Mesenchymal stem cell (in vitro differentiated cells and primary cell): Measurements from ENCODE around the gene PTGFRN.

Source experiments
- DNase-seq: peaks from one replicate; pipeline ENCODE4 v3.0.0-alpha.2; 2013
- H2AFZ ChIP-seq: one replicate; pipeline ENCODE4 v1.6.1; 2013; ENCODE audit warnings: low read depth, mild to moderate bottlenecking, control low read depth, inconsistent platforms, low read length, moderate library complexity
- H2AK5ac ChIP-seq: 2 replicates; pipeline ENCODE4 v1.6.1; 2013; ENCODE audit warnings: low read length, moderate library complexity, mild to moderate bottlenecking, inconsistent platforms; ENCODE audit not compliant: severe bottlenecking
- H2BK120ac ChIP-seq: one replicate; pipeline ENCODE4 v1.6.1; 2013; ENCODE audit warnings: low read depth, mild to moderate bottlenecking, inconsistent platforms, low read length, moderate library complexity
- H2BK12ac ChIP-seq, 2 experiments: one replicate each; pipeline ENCODE4 v1.6.1; 2013; ENCODE audit warnings: inconsistent platforms in 2 of 2, low read length in 2 of 2, mild to moderate bottlenecking in 2 of 2, moderate library complexity in 2 of 2, control low read depth in 1 of 2
- H2BK15ac ChIP-seq: one replicate; pipeline ENCODE4 v1.6.1; 2013; ENCODE audit warnings: mild to moderate bottlenecking, low read depth, inconsistent platforms; ENCODE audit not compliant: poor library complexity, severe bottlenecking
- H2BK5ac ChIP-seq: 2 replicates; pipeline ENCODE4 v1.6.1; 2013; ENCODE audit warnings: low read depth, mild to moderate bottlenecking, low read length, control low read depth, inconsistent platforms; ENCODE audit not compliant: poor library complexity, severe bottlenecking
- H3K14ac ChIP-seq, 2 experiments: one replicate each; pipeline ENCODE4 v1.6.1; 2013; ENCODE audit warnings: inconsistent platforms in 2 of 2, low read length in 2 of 2, control low read depth in 1 of 2, mild to moderate bottlenecking in 1 of 2, moderate library complexity in 1 of 2
- H3K18ac ChIP-seq, 2 experiments: one replicate each; pipeline ENCODE4 v1.6.1; 2013; ENCODE audit warnings: inconsistent platforms in 2 of 2, low read length in 2 of 2, control low read depth in 1 of 2, low read depth in 1 of 2, mild to moderate bottlenecking in 1 of 2
- H3K23ac ChIP-seq, 2 experiments: one replicate each; pipeline ENCODE4 v1.6.1; 2013; ENCODE audit warnings: inconsistent platforms in 2 of 2, low read length in 2 of 2, mild to moderate bottlenecking in 2 of 2, moderate library complexity in 2 of 2, control low read depth in 1 of 2
- H3K27ac ChIP-seq: 2 replicates; pipeline ENCODE4 v1.5.1; 2013; ENCODE audit warnings: mild to moderate bottlenecking, moderate library complexity, low read length, control low read depth, inconsistent platforms; ENCODE audit not compliant: poor library complexity, severe bottlenecking
- H3K27me3 ChIP-seq, 2 experiments: 2 replicates each; pipeline versions ENCODE4 v1.6.1 to v1.7.0; 2013; ENCODE audit warnings: low read length in 2 of 2, mild to moderate bottlenecking in 2 of 2, moderate library complexity in 2 of 2, control low read depth in 1 of 2, inconsistent platforms in 1 of 2; ENCODE audit not compliant: control insufficient read depth in 1 of 2, insufficient read depth in 1 of 2
- H3K36me3 ChIP-seq, 2 experiments: 2 replicates each; pipeline versions ENCODE4 v1.6.1 to v1.7.0; 2013; ENCODE audit warnings: low read length in 2 of 2, control low read depth in 1 of 2, inconsistent platforms in 1 of 2, low read depth in 1 of 2, mild to moderate bottlenecking in 1 of 2; ENCODE audit not compliant: insufficient read depth in 2 of 2, control insufficient read depth in 1 of 2
- H3K4ac ChIP-seq, 2 experiments: one replicate each; pipeline ENCODE4 v1.6.1; 2013; ENCODE audit warnings: inconsistent platforms in 2 of 2, low read length in 2 of 2, mild to moderate bottlenecking in 2 of 2, moderate library complexity in 2 of 2, control low read depth in 1 of 2, low read depth in 1 of 2
- H3K4me1 ChIP-seq: 2 replicates; pipeline ENCODE4 v1.6.1; 2013; ENCODE audit warnings: low read depth, low read length, control low read depth; ENCODE audit not compliant: control insufficient read depth, insufficient read depth
- H3K4me2 ChIP-seq: 2 replicates; pipeline ENCODE4 v1.6.1; 2013; ENCODE audit warnings: low read length, mild to moderate bottlenecking, inconsistent platforms; ENCODE audit not compliant: poor library complexity, severe bottlenecking
- H3K4me3 ChIP-seq, 2 experiments: 2 replicates each; pipeline versions ENCODE4 v1.5.1 to v1.7.0; 2013; ENCODE audit warnings: low read length in 2 of 2, mild to moderate bottlenecking in 2 of 2, control low read depth in 1 of 2, low read depth in 1 of 2; ENCODE audit not compliant: insufficient read depth in 1 of 2
- H3K79me1 ChIP-seq: replicated peaks from 2 replicates; pipeline ENCODE4 v1.6.1; 2013; ENCODE audit warnings: mild to moderate bottlenecking, control low read depth, low read length, inconsistent platforms; ENCODE audit not compliant: poor library complexity, severe bottlenecking
- H3K9ac ChIP-seq: 2 replicates; pipeline ENCODE4 v1.7.0; 2013; ENCODE audit warnings: mild to moderate bottlenecking, low read length, moderate library complexity
- H3K9me3 ChIP-seq: 2 replicates; pipeline ENCODE4 v1.7.0; 2013; ENCODE audit warnings: mild to moderate bottlenecking, low read length; ENCODE audit not compliant: control insufficient read depth
- H4K8ac ChIP-seq: one replicate; pipeline ENCODE4 v1.6.1; 2013; ENCODE audit warnings: inconsistent platforms, mild to moderate bottlenecking, low read length, moderate library complexity
- H4K91ac ChIP-seq: one replicate; pipeline ENCODE4 v1.6.1; 2013; ENCODE audit warnings: mild to moderate bottlenecking, low read length, inconsistent platforms
- WGBS: methylation state at CpG from one replicate; pipeline ENCODE4 v1.1.7; 2013; ENCODE audit warnings: mixed read lengths; 5-methylcytosine and 5-hydroxymethylcytosine counted together

The PTGFRN gene

GRCh38 chr1:116915086-116915661, 5.5 kb downstream of the PTGFRN start:
- Histone ChIP-seq H3K4me3 (peak overlapping the region in 1 of 2 experiments; percentile 62), H3K18ac (no peak overlapping the region), H3K79me1 (peaks cover 46% of the 10 kb centered on the region), H3K9me3 (no peaks in the 10 kb centered on the region), H4K8ac (no peak overlapping the region), H2AFZ (no peak overlapping the region), H2BK120ac (no peak overlapping the region), H3K9ac (peak overlapping the region; percentile 29), H2BK15ac (no peak overlapping the region), H2BK12ac (no peak overlapping the region), H3K14ac (no peak overlapping the region), H2BK5ac (no peak overlapping the region), H4K91ac (no peak overlapping the region), H3K36me3 (no peaks in the 10 kb centered on the region), H3K27me3 (peaks cover 0 to 8% of the 10 kb centered on the region in 2 experiments), H3K4ac (no peak overlapping the region), H2AK5ac (no peak overlapping the region), H3K4me2 (no peak overlapping the region), H3K27ac (no peak overlapping the region), H3K23ac (peak overlapping the region in 1 of 2 experiments; percentile 28), H3K4me1 (peaks cover 19% of the 10 kb centered on the region)
- DNase-seq = no peak
- WGBS = 85% methylated on average over 7 of the region's 7 CpGs

- H3K27ac ChIP-seq = no peak overlapping the region
- no peak overlapping the region for H4K91ac ChIP-seq
- H2BK5ac ChIP-seq = no peak overlapping the region
- no peak overlapping the region for H2BK15ac ChIP-seq
- H3K23ac ChIP-seq = no peak overlapping the region
- H3K27me3 ChIP-seq = peaks cover 0 to 8% of the 10 kb centered on the region in 2 experiments
- no peaks in the 10 kb centered on the region for H3K9me3 ChIP-seq
- DNase-seq = no peak
- no peak overlapping the region for H2AK5ac ChIP-seq
- peaks cover 46% of the 10 kb centered on the region for H3K79me1 ChIP-seq
- H3K18ac ChIP-seq = no peak overlapping the region
- no peaks in the 10 kb centered on the region for H3K36me3 ChIP-seq
- peaks cover 19% of the 10 kb centered on the region for H3K4me1 ChIP-seq
- H3K4me2 ChIP-seq = no peak overlapping the region
- no peak overlapping the region for H3K14ac ChIP-seq
- H2AFZ ChIP-seq = no peak overlapping the region
- 88% methylated on average over 6 of the region's 6 CpGs for WGBS
- H3K9ac ChIP-seq = no peak overlapping the region
- no peak overlapping the region for H2BK12ac ChIP-seq
- no peak overlapping the region for H3K4ac ChIP-seq
- H3K4me3 ChIP-seq = no peak overlapping the region
- no peak overlapping the region for H2BK120ac ChIP-seq
- no peak overlapping the region for H4K8ac ChIP-seq
Observed at GRCh38 chr1:116916002-116916401, 6.3 kb downstream of the PTGFRN start.

GRCh38 chr1:116916533-116917445, 7.1 kb downstream of the PTGFRN start:
- DNase-seq = no peak
- Histone ChIP-seq H3K4me3 (no peak overlapping the region), H2BK15ac (no peak overlapping the region), H3K23ac (no peak overlapping the region), H2BK12ac (no peak overlapping the region), H2BK5ac (no peak overlapping the region), H3K4ac (no peak overlapping the region), H3K9ac (no peak overlapping the region), H3K79me1 (peaks cover 45% of the 10 kb centered on the region), H3K4me2 (no peak overlapping the region), H3K27ac (no peak overlapping the region), H3K4me1 (peaks cover 13% of the 10 kb centered on the region), H2AFZ (no peak overlapping the region), H2AK5ac (peak overlapping the region; percentile 40), H3K9me3 (no peaks in the 10 kb centered on the region), H3K36me3 (no peaks in the 10 kb centered on the region), H3K27me3 (peaks cover 0 to 8% of the 10 kb centered on the region in 2 experiments), H2BK120ac (no peak overlapping the region), H3K14ac (no peak overlapping the region), H3K18ac (no peak overlapping the region), H4K8ac (no peak overlapping the region), H4K91ac (no peak overlapping the region)
- 70% methylated on average over 14 of the region's 14 CpGs for WGBS

GRCh38 chr1:116918714-116919357, 9.1 kb downstream of the PTGFRN start:
- no peak overlapping the region for H3K18ac ChIP-seq
- no peak overlapping the region for H3K4ac ChIP-seq
- no peak overlapping the region for H3K27ac ChIP-seq
- no peak for DNase-seq
- H2BK5ac ChIP-seq = no peak overlapping the region
- no peak overlapping the region for H2BK120ac ChIP-seq
- no peak overlapping the region for H4K91ac ChIP-seq
- peaks cover 43% of the 10 kb centered on the region for H3K79me1 ChIP-seq
- WGBS = 94% methylated on average over 5 of the region's 5 CpGs
- no peak overlapping the region for H3K9ac ChIP-seq
- no peak overlapping the region for H2AK5ac ChIP-seq
- H3K9me3 ChIP-seq = no peaks in the 10 kb centered on the region
- H2AFZ ChIP-seq = no peak overlapping the region
- H3K36me3 ChIP-seq = no peaks in the 10 kb centered on the region
- no peak overlapping the region for H4K8ac ChIP-seq
- H3K4me2 ChIP-seq = no peak overlapping the region
- no peak overlapping the region for H3K4me3 ChIP-seq
- H2BK12ac ChIP-seq = no peak overlapping the region
- no peak overlapping the region for H2BK15ac ChIP-seq
- H3K14ac ChIP-seq = no peak overlapping the region
- no peak overlapping the region for H3K23ac ChIP-seq
- no peaks in the 10 kb centered on the region for H3K27me3 ChIP-seq
- H3K4me1 ChIP-seq = peaks cover 10% of the 10 kb centered on the region
